Glutamatergic neuron (in vitro differentiated cells): Measurements from ENCODE around the gene LGI4. TPM values are rescaled to one million over a fixed set of nuclear protein-coding genes. Genes with fewer than 3 reads are reported as not detected.

Experiments used
- DNase-seq: peaks from one replicate; pipeline ENCODE4 v3.0.0; 2022
- H3K27ac Mint-ChIP-seq: one replicate; pipeline ENCODE4 v1.8.0; 2020; ENCODE audit warnings: mild to moderate bottlenecking, mixed read lengths, inconsistent platforms; ENCODE audit not compliant: unreplicated experiment
- H3K27me3 Mint-ChIP-seq: one replicate; pipeline ENCODE4 v1.8.0; 2020; ENCODE audit warnings: mild to moderate bottlenecking, moderate library complexity, mixed read lengths, inconsistent platforms; ENCODE audit not compliant: unreplicated experiment
- H3K36me3 Mint-ChIP-seq: one replicate; pipeline ENCODE4 v1.8.0; 2020; ENCODE audit warnings: mild to moderate bottlenecking, mixed read lengths, inconsistent platforms; ENCODE audit not compliant: unreplicated experiment
- H3K4me1 Mint-ChIP-seq: one replicate; pipeline ENCODE4 v1.8.0; 2020; ENCODE audit warnings: mild to moderate bottlenecking, low read depth, mixed read lengths, inconsistent platforms; ENCODE audit not compliant: unreplicated experiment
- H3K4me3 Mint-ChIP-seq: one replicate; pipeline ENCODE4 v1.8.0; 2020; ENCODE audit warnings: mild to moderate bottlenecking, mixed read lengths, inconsistent platforms; ENCODE audit not compliant: unreplicated experiment
- H3K9me3 Mint-ChIP-seq: one replicate; pipeline ENCODE4 v1.8.0; 2020; ENCODE audit warnings: mild to moderate bottlenecking, moderate library complexity, mixed read lengths, inconsistent platforms; ENCODE audit not compliant: unreplicated experiment
- CTCF ChIP-seq: fragments of 200-600 bp; sonication (generic); IDR thresholded peaks from one replicate; pipeline ENCODE4 v1.5.0; 2021; ENCODE audit not compliant: partially characterized antibody, unreplicated experiment
- total RNA-seq: library from RNA; stranded (reverse); fragmentation: NEBNext Ultra II Directional; extraction: Animal tissue kit (Norgen Biotek cat#: 25700); gene quantifications from one replicate; pipeline ENCODE4 v1.2.1, GENCODE V29; 2021; ENCODE audit not compliant: unreplicated experiment

Gene LGI4
- total RNA-seq, 1 donor from 2014 or later, result 14.4 TPM

- peak; percentile 42 for DNase-seq
- Mint-ChIP-seq H3K4me1 (peaks cover 18% of the 10 kb centered on the region), H3K27ac (no peak overlapping the region), H3K9me3 (peaks cover 10% of the 10 kb centered on the region), H3K4me3 (peak overlapping the region; percentile 33), H3K36me3 (no peaks in the 10 kb centered on the region), H3K27me3 (peaks cover 10% of the 10 kb centered on the region)
- TF ChIP-seq CTCF, result no peak
Observed at GRCh38 chr19:35124098-35125060, 10.5 kb downstream of the LGI4 start.

- H3K27ac Mint-ChIP-seq, result no peak overlapping the region
- H3K4me1 Mint-ChIP-seq, result peaks cover 18% of the 10 kb centered on the region
- no peak for DNase-seq
- peaks cover 10% of the 10 kb centered on the region for H3K27me3 Mint-ChIP-seq
- H3K36me3 Mint-ChIP-seq, result no peaks in the 10 kb centered on the region
- peak overlapping the region; percentile 33 for H3K4me3 Mint-ChIP-seq
- peaks cover 9% of the 10 kb centered on the region for H3K9me3 Mint-ChIP-seq
- no peak for TF ChIP-seq CTCF
Observed at GRCh38 chr19:35123573-35123972, 11.3 kb downstream of the LGI4 start.

- H3K9me3 Mint-ChIP-seq, result peaks cover 9% of the 10 kb centered on the region
- peaks cover 19% of the 10 kb centered on the region for H3K4me1 Mint-ChIP-seq
- H3K4me3 Mint-ChIP-seq, result no peak overlapping the region
- DNase-seq, result no peak
- peaks cover 10% of the 10 kb centered on the region for H3K27me3 Mint-ChIP-seq
- no peaks in the 10 kb centered on the region for H3K36me3 Mint-ChIP-seq
- no peak for TF ChIP-seq CTCF
- no peak overlapping the region for H3K27ac Mint-ChIP-seq
Observed at GRCh38 chr19:35122687-35123551, 11.9 kb downstream of the LGI4 start.

GRCh38 chr19:35120898-35121297, 14.0 kb downstream of the LGI4 start:
- H3K36me3 Mint-ChIP-seq, result no peaks in the 10 kb centered on the region
- H3K27ac Mint-ChIP-seq, result no peak overlapping the region
- DNase-seq, result no peak
- peaks cover 16% of the 10 kb centered on the region for H3K27me3 Mint-ChIP-seq
- peaks cover 32% of the 10 kb centered on the region for H3K4me1 Mint-ChIP-seq
- H3K9me3 Mint-ChIP-seq, result peaks cover 12% of the 10 kb centered on the region
- no peak for TF ChIP-seq CTCF
- no peak overlapping the region for H3K4me3 Mint-ChIP-seq

- Mint-ChIP-seq H3K4me1 (peaks cover 33% of the 10 kb centered on the region), H3K27ac (no peak overlapping the region), H3K36me3 (no peaks in the 10 kb centered on the region), H3K4me3 (no peak overlapping the region), H3K27me3 (peaks cover 15% of the 10 kb centered on the region), H3K9me3 (peaks cover 14% of the 10 kb centered on the region)
- TF ChIP-seq CTCF, result no peak
- DNase-seq, result no peak
Observed at GRCh38 chr19:35120492-35120891, 14.4 kb downstream of the LGI4 start.
